Loucy (cell line): Measurements from ENCODE around the gene IL17C.
A peak's percentile ranks its signal among the peaks of the same experiment; 100 is the strongest.

Source experiments
- H2AFZ ChIP-seq: fragments of 200-600 bp; sonication (generic); 2 replicates; pipeline ENCODE4 v1.6.0; 2016; ENCODE audit warnings: antibody characterized with exemption, mild to moderate bottlenecking, low read length, moderate library complexity
- H3F3A ChIP-seq: fragments of 200-600 bp; 2 replicates; pipeline ENCODE4 v1.6.0; 2016; ENCODE audit warnings: antibody characterized with exemption, low read depth, mild to moderate bottlenecking
- H3K27me3 ChIP-seq: fragments of 200-600 bp; sonication (generic); 2 replicates; pipeline ENCODE4 v1.6.1; 2014; ENCODE audit warnings: low read length, mild to moderate bottlenecking; ENCODE audit not compliant: insufficient read depth, poor library complexity, severe bottlenecking
- H3K36me3 ChIP-seq: fragments of 200-600 bp; sonication (generic); 2 replicates; pipeline ENCODE4 v1.6.1; 2016; ENCODE audit warnings: low read length; ENCODE audit not compliant: insufficient read depth
- H3K4me1 ChIP-seq: fragments of 200-600 bp; sonication (generic); 2 replicates; pipeline ENCODE4 v1.5.1; 2014; ENCODE audit warnings: low read length, mild to moderate bottlenecking; ENCODE audit not compliant: insufficient read depth, poor library complexity, severe bottlenecking
- H3K4me2 ChIP-seq: fragments of 200-600 bp; sonication (generic); 2 replicates; pipeline ENCODE4 v1.6.0; 2014; ENCODE audit warnings: antibody characterized with exemption, low read length, low read depth, mild to moderate bottlenecking; ENCODE audit not compliant: poor library complexity, severe bottlenecking
- H3K4me3 ChIP-seq: fragments of 200-600 bp; sonication (generic); 2 replicates; pipeline ENCODE4 v1.5.1; 2014; ENCODE audit warnings: low read length, mild to moderate bottlenecking, mixed read lengths; ENCODE audit not compliant: poor library complexity, severe bottlenecking
- H3K79me2 ChIP-seq: fragments of 200-600 bp; sonication (generic); 2 replicates; pipeline ENCODE4 v1.6.1; 2014; ENCODE audit warnings: low read length; ENCODE audit not compliant: insufficient read depth
- H3K9ac ChIP-seq: fragments of 200-600 bp; sonication (generic); 2 replicates; pipeline ENCODE4 v1.6.0; 2014; ENCODE audit warnings: mild to moderate bottlenecking, low read depth, low read length, moderate library complexity; ENCODE audit not compliant: poor library complexity, severe bottlenecking
- H3K9me2 ChIP-seq: fragments of 200-600 bp; sonication (generic); replicated peaks from 2 replicates; pipeline ENCODE4 v1.6.1; 2016; ENCODE audit warnings: low read depth, low read length, mixed read lengths
- H3K9me3 ChIP-seq: fragments of 200-600 bp; sonication (generic); 2 replicates; pipeline ENCODE4 v1.6.1; 2014; ENCODE audit warnings: mild to moderate bottlenecking, antibody characterized with exemption, low read length, low read depth; ENCODE audit not compliant: insufficient read depth
- H4K20me1 ChIP-seq: fragments of 200-600 bp; sonication (generic); 2 replicates; pipeline ENCODE4 v1.6.0; 2014; ENCODE audit warnings: antibody characterized with exemption, low read length, mild to moderate bottlenecking; ENCODE audit not compliant: insufficient read depth, poor library complexity, severe bottlenecking
- CTCF ChIP-seq: fragments of 200-600 bp; sonication (generic); conservative IDR thresholded peaks from 2 replicates; pipeline ENCODE4 v1.5.1; 2014; ENCODE audit warnings: mild to moderate bottlenecking, antibody characterized with exemption, low read length
- EZH2phosphoT487 ChIP-seq: fragments of 200-600 bp; IDR thresholded peaks from 2 replicates; pipeline ENCODE4 v1.6.1; 2018; ENCODE audit warnings: antibody characterized with exemption, mild to moderate bottlenecking, moderate library complexity, borderline replicate concordance

The IL17C gene

GRCh38 chr16:88662843-88663606 is 24.7 kb downstream of the IL17C start, which contains the start of gene MVD:
Gene MVD, minus strand, starts transcription at chr16:88663091. Its CDS starts 11 bp downstream, at chr16:88663080.
- H2AFZ ChIP-seq, result peak within 1 kb of the TSS; percentile 84
- H3K9me3 ChIP-seq, result no peaks in the 10 kb centered on the region
- H3K36me3 ChIP-seq, result no peaks in the 10 kb centered on the region
- no peak for TF ChIP-seq EZH2phosphoT487
- no peak for TF ChIP-seq CTCF
- peak within 1 kb of the TSS; percentile 75 for H3K4me2 ChIP-seq
- H3K4me3 ChIP-seq, result peak within 1 kb of the TSS; percentile 84
- no peaks in the 10 kb centered on the region for H4K20me1 ChIP-seq
- no peaks in the 10 kb centered on the region for H3F3A ChIP-seq
- H3K9me2 ChIP-seq, result no peaks in the 10 kb centered on the region
- no peaks in the 10 kb centered on the region for H3K27me3 ChIP-seq
- H3K9ac ChIP-seq, result peak within 1 kb of the TSS; percentile 90
- H3K79me2 ChIP-seq, result peaks cover 34% of the 10 kb centered on the region; the same call in 1 of the 2 replicates
- H3K4me1 ChIP-seq, result no peaks in the 10 kb centered on the region

GRCh38 chr16:88665148-88665547 is 26.8 kb downstream of the IL17C start:
- H3K4me2 ChIP-seq, result no peak overlapping the region
- H3K4me1 ChIP-seq, result no peaks in the 10 kb centered on the region
- H4K20me1 ChIP-seq, result no peaks in the 10 kb centered on the region
- H2AFZ ChIP-seq, result no peak overlapping the region
- no peak overlapping the region for H3K9ac ChIP-seq
- no peaks in the 10 kb centered on the region for H3K9me3 ChIP-seq
- H3K9me2 ChIP-seq, result no peaks in the 10 kb centered on the region
- no peaks in the 10 kb centered on the region for H3F3A ChIP-seq
- H3K79me2 ChIP-seq, result peaks cover 22% of the 10 kb centered on the region; the same call in 1 of the 2 replicates
- TF ChIP-seq EZH2phosphoT487 (no peak), CTCF (no peak)
- H3K36me3 ChIP-seq, result no peaks in the 10 kb centered on the region
- no peaks in the 10 kb centered on the region for H3K27me3 ChIP-seq
- H3K4me3 ChIP-seq, result no peak overlapping the region

- Histone ChIP-seq H3K79me2 (peaks cover 20% of the 10 kb centered on the region; the same call in 1 of the 2 replicates), H3K4me3 (no peak overlapping the region), H4K20me1 (no peaks in the 10 kb centered on the region), H3K27me3 (no peaks in the 10 kb centered on the region), H3K9me2 (no peaks in the 10 kb centered on the region), H3K9me3 (no peaks in the 10 kb centered on the region), H2AFZ (no peak overlapping the region), H3K36me3 (no peaks in the 10 kb centered on the region), H3K9ac (no peak overlapping the region), H3K4me2 (no peak overlapping the region), H3F3A (no peaks in the 10 kb centered on the region), H3K4me1 (no peaks in the 10 kb centered on the region)
- no peak for TF ChIP-seq EZH2phosphoT487
- no peak for TF ChIP-seq CTCF
Measured at GRCh38 chr16:88665570-88665969, 27.2 kb downstream of the IL17C start.
